ENCODE measurements around the gene SHLD1. TPM values are rescaled to one million over a fixed set of nuclear protein-coding genes. Genes with fewer than 3 reads are reported as not detected.
"Not testable (repeated sequence)": the region's sequence is repeated elsewhere in the genome, so short reads cannot be mapped to it uniquely, and the experiment has no call there.

SHLD1 gene
- total RNA-seq, 1 donor from 2014 or later: 2.6 TPM

GRCh38 chr20:5735845-5736510 is 14.2 kb upstream of the SHLD1 start:
- no peak for DNase-seq (ENCODE audit: low read depth, low spot score)

- DNase-seq (ENCODE audit: low read depth, low spot score): no peak
These were observed 12.6 kb upstream of the SHLD1 start for GRCh38 chr20:5737619-5737953.

- DNase-seq (ENCODE audit: low read depth, low spot score): no peak
These were observed 12.2 kb upstream of the SHLD1 start for GRCh38 chr20:5737966-5738365.

- not testable (repeated sequence) for DNase-seq (ENCODE audit: low read depth, low spot score)
These were observed 9.6 kb upstream of the SHLD1 start for GRCh38 chr20:5740643-5741042.

- DNase-seq (ENCODE audit: low read depth, low spot score): no peak
These were observed 9.1 kb upstream of the SHLD1 start for GRCh38 chr20:5741089-5741488.

GRCh38 chr20:5742041-5742440 is 8.2 kb upstream of the SHLD1 start:
- DNase-seq (ENCODE audit: low read depth, low spot score): no peak

- no peak for DNase-seq (ENCODE audit: low read depth, low spot score)
These were observed 4.7 kb upstream of the SHLD1 start for GRCh38 chr20:5745416-5746030.

GRCh38 chr20:5746064-5746463 is 4.1 kb upstream of the SHLD1 start:
- no peak for DNase-seq (ENCODE audit: low read depth, low spot score)

GRCh38 chr20:5748246-5748645 is 2.0 kb upstream of the SHLD1 start:
- DNase-seq (ENCODE audit: low read depth, low spot score): no peak

GRCh38 chr20:5749512-5749951 is 669 bp upstream of the SHLD1 start:
- DNase-seq (ENCODE audit: low read depth, low spot score): not testable (repeated sequence)

GRCh38 chr20:5751856-5752255 is 1.7 kb downstream of the SHLD1 start:
- DNase-seq (ENCODE audit: low read depth, low spot score): no peak

GRCh38 chr20:5753814-5754213 is 3.6 kb downstream of the SHLD1 start:
- no peak for DNase-seq (ENCODE audit: low read depth, low spot score)

GRCh38 chr20:5757949-5758348 is 7.7 kb downstream of the SHLD1 start:
- no peak for DNase-seq (ENCODE audit: low read depth, low spot score)

- DNase-seq (ENCODE audit: low read depth, low spot score): no peak
These were observed 16.0 kb downstream of the SHLD1 start for GRCh38 chr20:5766085-5766764.

GRCh38 chr20:5767493-5768098 is 17.4 kb downstream of the SHLD1 start:
- DNase-seq (ENCODE audit: low read depth, low spot score): no peak

- DNase-seq (ENCODE audit: low read depth, low spot score): no peak
These were observed 20.2 kb downstream of the SHLD1 start for GRCh38 chr20:5770231-5770986.

GRCh38 chr20:5770987-5771318 is 20.8 kb downstream of the SHLD1 start:
- DNase-seq (ENCODE audit: low read depth, low spot score): no peak

- DNase-seq (ENCODE audit: low read depth, low spot score): no peak
These were observed 22.5 kb downstream of the SHLD1 start for GRCh38 chr20:5772704-5773103.

GRCh38 chr20:5773589-5773988 is 23.4 kb downstream of the SHLD1 start:
- DNase-seq (ENCODE audit: low read depth, low spot score): no peak

- DNase-seq (ENCODE audit: low read depth, low spot score): no peak
These were observed 25.9 kb downstream of the SHLD1 start for GRCh38 chr20:5776077-5776476.

GRCh38 chr20:5779071-5779900 is 29.1 kb downstream of the SHLD1 start:
- no peak for DNase-seq (ENCODE audit: low read depth, low spot score)
